ENCODE measurements around the gene TNP2. TPM values are rescaled to one million over a fixed set of nuclear protein-coding genes. Genes with fewer than 3 reads are reported as not detected.

Gene TNP2
- total and polyA plus RNA-seq, 9 of the 15 experiments (the other 6 are each of a cell fraction or from before 2014, with no cell fraction given), result not detected

GRCh38 chr16:11249233-11250061 is 19.7 kb downstream of the TNP2 start (continued):
- TF ChIP-seq RBFOX2 (IDR thresholded peaks at IDR 0.05; ENCODE audit: low read depth, low read length) (peak; percentile 58), TSC22D4 (tag; IDR thresholded peaks at IDR 0.05) (no peak), RBM22 (IDR thresholded peaks at IDR 0.05; ENCODE audit: low read depth, low read length, poor library complexity, severe bottlenecking) (peak; percentile 35)

- no peak for DNase-seq (ENCODE audit: extremely low read depth in 1 of 4, low spot score in 3 of 4)
- in situ Hi-C loops (cut with MboI) (no loop called here), intact Hi-C loops (cut with micrococcal nuclease) (no loop called here)
- POLR2A ChIA-PET, result interaction anchor here (0.7 to 1.0 kb wide), 4 partner anchors 10 to 277 kb away, joined by 3 to 5 read pairs (median 4); no protein-coding TSS in a partner anchor
- Histone ChIP-seq H3K4me2 (ENCODE audit: insufficient read depth, low read length) (no peak overlapping the region), H3K36me3 (ENCODE audit: control insufficient read depth, insufficient read depth, low read length) (peaks cover 15% of the 10 kb centered on the region; the same call in 1 of the 3 replicates), H3K79me2 (ENCODE audit: control insufficient read depth, insufficient read depth, low read length) (peaks cover 8% of the 10 kb centered on the region), H3K9me3 (replicated peaks; ENCODE audit: control insufficient read depth, insufficient read depth, low read depth, low read length) (no peaks in the 10 kb centered on the region), H3K27ac (ENCODE audit: extremely low read depth, low read depth, low read length) (no peak overlapping the region), H2AFZ (ENCODE audit: low read depth, low read length) (no peak overlapping the region), H4K20me1 (replicated peaks; ENCODE audit: control insufficient read depth, insufficient read depth, low read length) (no peaks in the 10 kb centered on the region), H3K4me3 (no peak overlapping the region), H3K27me3 (ENCODE audit: control insufficient read depth in 2 of 2, insufficient read depth in 2 of 2, low read length in 2 of 2) (no peaks in the 10 kb centered on the region), H3K9ac (ENCODE audit: insufficient read depth in 1 of 2, low read depth in 2 of 2, low read length in 2 of 2) (no peak overlapping the region), H3K4me1 (replicated peaks in 1 of 2; ENCODE audit: control insufficient read depth in 2 of 2, insufficient read depth in 2 of 2, low read length in 2 of 2) (peaks cover 13 to 15% of the 10 kb centered on the region in 2 experiments; a peak in 4 of 5 replicates), H3K9me1 (ENCODE audit: control insufficient read depth, insufficient read depth, low read length) (no peaks in the 10 kb centered on the region)
- CTCF ChIA-PET (ENCODE audit: low intra/inter-chr PET ratio), result no interaction called here
- no TSS peak for BruUV-seq (replicated peaks)
- ATAC-seq, result no peak
- no peak for FAIRE-seq
- WGBS (ENCODE audit: insufficient coverage, low coverage, missing lambda C conversion rate), result 90% methylated on average over 8 of the region's 8 CpGs
- TF ChIP-seq, protein P1, sequence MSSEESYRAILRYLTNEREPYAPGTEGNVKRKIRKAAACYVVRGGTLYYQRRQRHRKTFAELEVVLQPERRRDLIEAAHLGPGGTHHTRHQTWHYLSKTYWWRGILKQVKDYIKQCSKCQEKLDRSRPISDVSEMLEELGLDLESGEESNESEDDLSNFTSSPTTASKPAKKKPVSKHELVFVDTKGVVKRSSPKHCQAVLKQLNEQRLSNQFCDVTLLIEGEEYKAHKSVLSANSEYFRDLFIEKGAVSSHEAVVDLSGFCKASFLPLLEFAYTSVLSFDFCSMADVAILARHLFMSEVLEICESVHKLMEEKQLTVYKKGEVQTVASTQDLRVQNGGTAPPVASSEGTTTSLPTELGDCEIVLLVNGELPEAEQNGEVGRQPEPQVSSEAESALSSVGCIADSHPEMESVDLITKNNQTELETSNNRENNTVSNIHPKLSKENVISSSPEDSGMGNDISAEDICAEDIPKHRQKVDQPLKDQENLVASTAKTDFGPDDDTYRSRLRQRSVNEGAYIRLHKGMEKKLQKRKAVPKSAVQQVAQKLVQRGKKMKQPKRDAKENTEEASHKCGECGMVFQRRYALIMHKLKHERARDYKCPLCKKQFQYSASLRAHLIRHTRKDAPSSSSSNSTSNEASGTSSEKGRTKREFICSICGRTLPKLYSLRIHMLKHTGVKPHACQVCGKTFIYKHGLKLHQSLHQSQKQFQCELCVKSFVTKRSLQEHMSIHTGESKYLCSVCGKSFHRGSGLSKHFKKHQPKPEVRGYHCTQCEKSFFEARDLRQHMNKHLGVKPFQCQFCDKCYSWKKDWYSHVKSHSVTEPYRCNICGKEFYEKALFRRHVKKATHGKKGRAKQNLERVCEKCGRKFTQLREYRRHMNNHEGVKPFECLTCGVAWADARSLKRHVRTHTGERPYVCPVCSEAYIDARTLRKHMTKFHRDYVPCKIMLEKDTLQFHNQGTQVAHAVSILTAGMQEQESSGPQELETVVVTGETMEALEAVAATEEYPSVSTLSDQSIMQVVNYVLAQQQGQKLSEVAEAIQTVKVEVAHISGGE (CRISPR knock-in tag; IDR thresholded peaks at IDR 0.05), result no peak
- no peak for TF ChIP-seq HIVEP1 (CRISPR knock-in tag; IDR thresholded peaks at IDR 0.05)
- TF ChIP-seq POLR2AphosphoS5 (IDR thresholded peaks at IDR 0.05; ENCODE audit: control insufficient read depth, insufficient read depth, low read depth, low read length), result no peak
- TF ChIP-seq DLX4 (CRISPR knock-in tag; IDR thresholded peaks at IDR 0.05), result no peak
- TF ChIP-seq ARID3B (CRISPR knock-in tag; IDR thresholded peaks at IDR 0.05; ENCODE audit: borderline replicate concordance), result no peak
- no peak for TF ChIP-seq NUFIP1 (IDR thresholded peaks at IDR 0.05; ENCODE audit: partially characterized antibody)
- TF ChIP-seq PPARD (CRISPR knock-in tag; IDR thresholded peaks at IDR 0.05), result no peak
- TF ChIP-seq, protein P2, sequence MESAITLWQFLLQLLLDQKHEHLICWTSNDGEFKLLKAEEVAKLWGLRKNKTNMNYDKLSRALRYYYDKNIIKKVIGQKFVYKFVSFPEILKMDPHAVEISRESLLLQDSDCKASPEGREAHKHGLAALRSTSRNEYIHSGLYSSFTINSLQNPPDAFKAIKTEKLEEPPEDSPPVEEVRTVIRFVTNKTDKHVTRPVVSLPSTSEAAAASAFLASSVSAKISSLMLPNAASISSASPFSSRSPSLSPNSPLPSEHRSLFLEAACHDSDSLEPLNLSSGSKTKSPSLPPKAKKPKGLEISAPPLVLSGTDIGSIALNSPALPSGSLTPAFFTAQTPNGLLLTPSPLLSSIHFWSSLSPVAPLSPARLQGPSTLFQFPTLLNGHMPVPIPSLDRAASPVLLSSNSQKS (CRISPR knock-in tag; IDR thresholded peaks at IDR 0.05), result no peak
- no peak for TF ChIP-seq SMC3 (conservative IDR thresholded peaks at IDR 0.05; ENCODE audit: insufficient read depth, low read depth, low read length)
- TF ChIP-seq SETDB1 (IDR thresholded peaks at IDR 0.05; ENCODE audit: low read length), result no peak
Measured at GRCh38 chr16:11248133-11248532, 21.0 kb downstream of the TNP2 start.

Data from K562 (cell line).